ENCODE results near the gene PTCH1.

PTCH1 gene

GRCh38 chr9:95516734-95517558, at the start of gene PTCH1:
TSS of gene PTCH1 (minus strand) at chr9:95516971.
- H3K4me3 ChIP-seq, result peak within 1 kb of the TSS; percentile 32 to 54 (median 37)
- peak within 1 kb of the TSS in 8 of 21 experiments; percentile 13 to 81 (median 38) for H3K27ac ChIP-seq

- Histone ChIP-seq H3K4me3 (no peak overlapping the region), H3K27ac (no peak overlapping the region)
Measured at GRCh38 chr9:95565982-95566381, 49.2 kb upstream of the PTCH1 start.

GRCh38 chr9:95561913-95562312, 45.1 kb upstream of the PTCH1 start:
- H3K4me3 ChIP-seq, result no peak overlapping the region
- no peak overlapping the region for H3K27ac ChIP-seq

GRCh38 chr9:95557142-95557541, 40.4 kb upstream of the PTCH1 start:
- H3K27ac ChIP-seq, result no peak overlapping the region
- no peak overlapping the region for H3K4me3 ChIP-seq

- no peak overlapping the region for H3K27ac ChIP-seq
- H3K4me3 ChIP-seq, result no peak overlapping the region
Measured at GRCh38 chr9:95556521-95556920, 39.8 kb upstream of the PTCH1 start.

GRCh38 chr9:95552814-95553546, 36.2 kb upstream of the PTCH1 start:
- Histone ChIP-seq H3K27ac (no peak overlapping the region), H3K4me3 (no peak overlapping the region)

GRCh38 chr9:95552255-95552654, 35.5 kb upstream of the PTCH1 start:
- no peak overlapping the region for H3K4me3 ChIP-seq
- H3K27ac ChIP-seq, result no peak overlapping the region

GRCh38 chr9:95551406-95551805, 34.6 kb upstream of the PTCH1 start:
- H3K27ac ChIP-seq, result no peak overlapping the region

GRCh38 chr9:95545831-95546567, 29.2 kb upstream of the PTCH1 start:
- Histone ChIP-seq H3K27ac (no peak overlapping the region), H3K4me3 (no peak overlapping the region)

More at GRCh38 chr9:95551406-95551805, 34.6 kb upstream of the PTCH1 start:
- H3K4me3 ChIP-seq, result no peak overlapping the region

- Histone ChIP-seq H3K4me3 (no peak overlapping the region), H3K27ac (no peak overlapping the region)
Measured at GRCh38 chr9:95533996-95534680, 17.4 kb upstream of the PTCH1 start.

GRCh38 chr9:95529910-95530309, 13.1 kb upstream of the PTCH1 start:
- Histone ChIP-seq H3K4me3 (no peak overlapping the region), H3K27ac (no peak overlapping the region)

GRCh38 chr9:95528908-95529502, 12.2 kb upstream of the PTCH1 start:
- H3K27ac ChIP-seq, result no peak overlapping the region
- H3K4me3 ChIP-seq, result no peak overlapping the region

GRCh38 chr9:95522871-95523370, 6.2 kb upstream of the PTCH1 start:
- no peak overlapping the region for H3K4me3 ChIP-seq
- no peak overlapping the region for H3K27ac ChIP-seq

GRCh38 chr9:95521699-95522098, 4.9 kb upstream of the PTCH1 start:
- no peak overlapping the region for H3K4me3 ChIP-seq
- H3K27ac ChIP-seq, result no peak overlapping the region

- peak overlapping the region in 2 of 7 experiments; percentile 34 to 49 for H3K4me3 ChIP-seq
- peak overlapping the region in 2 of 21 experiments; percentile 10 to 58 for H3K27ac ChIP-seq
Measured at GRCh38 chr9:95517559-95518425, 1.0 kb upstream of the PTCH1 start.

GRCh38 chr9:95516221-95516733, 494 bp downstream of the PTCH1 start:
- Histone ChIP-seq H3K4me3 (peak overlapping the region; percentile 32 to 54 (median 37)), H3K27ac (peak overlapping the region in 8 of 21 experiments; percentile 13 to 81 (median 38))

- H3K4me3 ChIP-seq, result peak overlapping the region; percentile 20 to 54 (median 35)
- H3K27ac ChIP-seq, result peak overlapping the region in 3 of 21 experiments; percentile 41 to 81 (median 75)
Measured at GRCh38 chr9:95515272-95516113, 1.3 kb downstream of the PTCH1 start.

Measured in skin epidermis (tissue), 12 donors.